ENCODE results near the gene DTYMK. TPM values are rescaled to one million over a fixed set of nuclear protein-coding genes. Genes with fewer than 3 reads are reported as not detected.

DTYMK gene
- polyA plus RNA-seq, 2 of the 4 experiments (the other 2 are of a cell fraction) = 68.7 to 99.5 TPM

GRCh38 chr2:241629762-241630435, 56.7 kb downstream of the DTYMK start (continued):
- TF ChIP-seq NPAS2 (CRISPR knock-in tag; IDR thresholded peaks at IDR 0.05; ENCODE audit: borderline replicate concordance) = no peak
- TF ChIP-seq ELK1 (IDR thresholded peaks at IDR 0.05; ENCODE audit: low read depth, low read length) = no peak
- no peak for TF ChIP-seq CEBPB (IDR thresholded peaks at IDR 0.05)
- TF ChIP-seq POLR2A (IDR thresholded peaks at IDR 0.05; ENCODE audit: low read length) = no peak
- no peak for TF ChIP-seq BHLHE40 (IDR thresholded peaks at IDR 0.05; ENCODE audit: low read depth, low read length)
- no peak for TF ChIP-seq MAFK (IDR thresholded peaks at IDR 0.05; ENCODE audit: partially characterized antibody)

- DNase-seq (ENCODE audit: low read depth in 1 of 2, low spot score in 1 of 2) = no peak
- TF ChIP-seq EHMT2 (IDR thresholded peaks at IDR 0.05; ENCODE audit: low read depth) = no peak
- TF ChIP-seq KDM1A (IDR thresholded peaks at IDR 0.05; ENCODE audit: low read depth) = no peak
- no peak for TF ChIP-seq TFCP2L1 (CRISPR knock-in tag; IDR thresholded peaks at IDR 0.05)
- no peak for TF ChIP-seq HDAC2 (IDR thresholded peaks at IDR 0.05)
- TF ChIP-seq ELK1 (IDR thresholded peaks at IDR 0.05; ENCODE audit: low read depth, low read length) = no peak
- no peak for TF ChIP-seq RAD21 (conservative IDR thresholded peaks at IDR 0.05 in 1 of 2, IDR thresholded peaks at IDR 0.05 in 1 of 2)
- no peak for TF ChIP-seq RFX5 (IDR thresholded peaks at IDR 0.05)
- TF ChIP-seq POLR2AphosphoS2 (conservative IDR thresholded peaks at IDR 0.05; ENCODE audit: low read length) = no peak
- no peak for TF ChIP-seq NR3C1 (IDR thresholded peaks at IDR 0.05)
- no peak for TF ChIP-seq EHF (CRISPR knock-in tag; IDR thresholded peaks at IDR 0.05)
- no peak for TF ChIP-seq HEYL (CRISPR knock-in tag; IDR thresholded peaks at IDR 0.05)
- TF ChIP-seq RCOR1 (IDR thresholded peaks at IDR 0.05; ENCODE audit: low read depth, low read length) = no peak
- TF ChIP-seq JUN (IDR thresholded peaks at IDR 0.05) = no peak
- TF ChIP-seq SMC3 (IDR thresholded peaks at IDR 0.05) = no peak
- Histone ChIP-seq H3K4me1 (no peaks in the 10 kb centered on the region), H3K9me3 (no peaks in the 10 kb centered on the region), H3K4me3 (no peak overlapping the region), H3K27ac (no peak overlapping the region), H3K4me2 (no peak overlapping the region)
- CTCF ChIA-PET = interaction anchor here (1.0 kb wide), 1 partner anchor 93 kb away, joined by 3 read pairs; no protein-coding TSS in a partner anchor
- ATAC-seq = peak; percentile 19 to 31; a peak in 3 of 6 replicates
- WGBS (ENCODE audit: missing lambda C conversion rate) = 86% methylated on average over 10 of the region's 10 CpGs
- POLR2A ChIA-PET = no interaction called here
- no peak for FAIRE-seq
Measured at GRCh38 chr2:241627675-241628074, 58.9 kb downstream of the DTYMK start.

Other genes starting within 250 kb of the DTYMK start
- gene STK25, start 178.2 kb downstream of the DTYMK start, polyA plus RNA-seq (2011; rRNA removed) = 138 and 185 TPM in 2 replicates
- gene STK25, start 178.2 kb downstream of the DTYMK start, polyA plus RNA-seq (2017; fragmentation: RNase III; extraction: RNeasy Plus Mini Kit Qiagen cat#74134 plus additional on column Dnase treatment) = 91.5 to 108 TPM (median 101 TPM) in 3 replicates
- 5.0 and 5.5 TPM in 2 replicates for gene BOK, start 128.1 kb downstream of the DTYMK start, polyA plus RNA-seq (2011; rRNA removed)
- gene BOK, start 128.1 kb downstream of the DTYMK start, polyA plus RNA-seq (2017; fragmentation: RNase III; extraction: RNeasy Plus Mini Kit Qiagen cat#74134 plus additional on column Dnase treatment) = 12.0 to 13.0 TPM (median 12.6 TPM) in 3 replicates
- gene THAP4, start 49.7 kb downstream of the DTYMK start, polyA plus RNA-seq (2011; rRNA removed) = 36.1 and 37.3 TPM in 2 replicates
- gene THAP4, start 49.7 kb downstream of the DTYMK start, polyA plus RNA-seq (2017; fragmentation: RNase III; extraction: RNeasy Plus Mini Kit Qiagen cat#74134 plus additional on column Dnase treatment) = 51.0 to 56.7 TPM (median 53.2 TPM) in 3 replicates
- gene ATG4B, start 49.1 kb downstream of the DTYMK start, polyA plus RNA-seq (2011; rRNA removed) = 75.2 and 75.6 TPM in 2 replicates
- gene ATG4B, start 49.1 kb downstream of the DTYMK start, polyA plus RNA-seq (2017; fragmentation: RNase III; extraction: RNeasy Plus Mini Kit Qiagen cat#74134 plus additional on column Dnase treatment) = 68.8 to 74.7 TPM (median 70.3 TPM) in 3 replicates
- 28.4 and 28.6 TPM in 2 replicates for gene ING5, start 15.2 kb upstream of the DTYMK start, polyA plus RNA-seq (2011; rRNA removed)
- 29.6 to 31.0 TPM (median 30.1 TPM) in 3 replicates for gene ING5, start 15.2 kb upstream of the DTYMK start, polyA plus RNA-seq (2017; fragmentation: RNase III; extraction: RNeasy Plus Mini Kit Qiagen cat#74134 plus additional on column Dnase treatment)
- 6.5 and 7.0 TPM in 2 replicates for gene D2HGDH, start 47.8 kb upstream of the DTYMK start, polyA plus RNA-seq (2011; rRNA removed)
- gene D2HGDH, start 47.8 kb upstream of the DTYMK start, polyA plus RNA-seq (2017; fragmentation: RNase III; extraction: RNeasy Plus Mini Kit Qiagen cat#74134 plus additional on column Dnase treatment) = 16.5 to 18.8 TPM (median 18.5 TPM) in 3 replicates
- gene GAL3ST2, start 90.0 kb upstream of the DTYMK start, polyA plus RNA-seq (2011; rRNA removed) = 0.15 TPM in 1 of 2 replicates, not detected in the other
- gene GAL3ST2, start 90.0 kb upstream of the DTYMK start, polyA plus RNA-seq (2017; fragmentation: RNase III; extraction: RNeasy Plus Mini Kit Qiagen cat#74134 plus additional on column Dnase treatment) = 0.41 to 0.86 TPM (median 0.61 TPM) in 3 replicates
- gene NEU4, start 122.4 kb upstream of the DTYMK start, polyA plus RNA-seq (2011; rRNA removed) = 0.08 and 0.13 TPM in 2 replicates
- 0.19 to 0.70 TPM (median 0.25 TPM) in 3 replicates for gene NEU4, start 122.4 kb upstream of the DTYMK start, polyA plus RNA-seq (2017; fragmentation: RNase III; extraction: RNeasy Plus Mini Kit Qiagen cat#74134 plus additional on column Dnase treatment)
- not detected in 2 replicates for gene PDCD1, start 172.1 kb upstream of the DTYMK start, polyA plus RNA-seq (2011; rRNA removed)
- not detected in 3 replicates for gene PDCD1, start 172.1 kb upstream of the DTYMK start, polyA plus RNA-seq (2017; fragmentation: RNase III; extraction: RNeasy Plus Mini Kit Qiagen cat#74134 plus additional on column Dnase treatment)
- not detected in 2 replicates for gene RTP5, start 182.9 kb upstream of the DTYMK start, polyA plus RNA-seq (2011; rRNA removed)
- not detected in 3 replicates for gene RTP5, start 182.9 kb upstream of the DTYMK start, polyA plus RNA-seq (2017; fragmentation: RNase III; extraction: RNeasy Plus Mini Kit Qiagen cat#74134 plus additional on column Dnase treatment)

Measured in A549 (cell line).